ENCODE results near the gene SLC39A10.

- TF ChIP-seq CTCF (conservative IDR thresholded peaks at IDR 0.05; ENCODE audit: low read depth, low read length) (no peak), POLR2A (IDR thresholded peaks at IDR 0.05; ENCODE audit: low read depth, low read length) (no peak), BHLHE40 (IDR thresholded peaks at IDR 0.05; ENCODE audit: low read depth, low read length) (no peak), USF2 (IDR thresholded peaks at IDR 0.05; ENCODE audit: low read depth, low read length) (no peak)
These were observed 14.4 kb upstream of the SLC39A10 start for GRCh38 chr2:195642679-195643068.

Measured in IMR-90 (cell line).